C4-2B (cell line): ENCODE data around the gene VOPP1.
"Not testable (repeated sequence)": the region's sequence is repeated elsewhere in the genome, so short reads cannot be mapped to it uniquely, and the experiment has no call there.

Source experiments
- H3K27ac ChIP-seq: fragments of 450-650 bp; 2 replicates; pipeline ENCODE4 v1.5.1; 2017
- ZFX ChIP-seq: fragments of 450-650 bp; IDR thresholded peaks from 2 replicates; pipeline ENCODE4 v1.6.1; 2017
- TF ChIP-seq, protein P1 (sequence below): fragments of 450-650 bp; conservative IDR thresholded peaks from 2 replicates; pipeline ENCODE4 v1.5.1; 2017; ENCODE audit warnings: mild to moderate bottlenecking

The VOPP1 gene

DNA sequence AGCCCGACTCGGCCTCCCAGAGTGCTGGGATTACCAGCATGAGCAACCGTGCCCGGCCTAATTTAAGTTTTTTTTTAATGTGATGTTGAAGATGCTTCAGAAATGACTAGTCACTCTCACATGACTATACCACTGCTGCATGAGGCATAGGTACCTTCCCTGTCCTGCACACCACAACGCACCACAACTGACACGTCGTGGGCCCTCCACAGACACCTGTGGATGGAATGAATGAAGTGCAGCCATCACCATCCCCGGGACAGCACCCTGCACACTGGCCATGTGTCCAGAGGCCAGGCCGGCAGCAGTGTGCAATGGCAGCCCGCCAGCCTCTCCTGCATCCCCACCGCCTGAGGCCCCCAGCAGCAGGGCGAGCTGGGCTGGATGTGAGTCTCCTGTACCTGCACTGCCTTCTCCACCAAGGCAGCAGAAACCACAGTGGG is 55.1 kb downstream of the VOPP1 start:
- no peak overlapping the region for H3K27ac ChIP-seq
- TF ChIP-seq, protein P1, sequence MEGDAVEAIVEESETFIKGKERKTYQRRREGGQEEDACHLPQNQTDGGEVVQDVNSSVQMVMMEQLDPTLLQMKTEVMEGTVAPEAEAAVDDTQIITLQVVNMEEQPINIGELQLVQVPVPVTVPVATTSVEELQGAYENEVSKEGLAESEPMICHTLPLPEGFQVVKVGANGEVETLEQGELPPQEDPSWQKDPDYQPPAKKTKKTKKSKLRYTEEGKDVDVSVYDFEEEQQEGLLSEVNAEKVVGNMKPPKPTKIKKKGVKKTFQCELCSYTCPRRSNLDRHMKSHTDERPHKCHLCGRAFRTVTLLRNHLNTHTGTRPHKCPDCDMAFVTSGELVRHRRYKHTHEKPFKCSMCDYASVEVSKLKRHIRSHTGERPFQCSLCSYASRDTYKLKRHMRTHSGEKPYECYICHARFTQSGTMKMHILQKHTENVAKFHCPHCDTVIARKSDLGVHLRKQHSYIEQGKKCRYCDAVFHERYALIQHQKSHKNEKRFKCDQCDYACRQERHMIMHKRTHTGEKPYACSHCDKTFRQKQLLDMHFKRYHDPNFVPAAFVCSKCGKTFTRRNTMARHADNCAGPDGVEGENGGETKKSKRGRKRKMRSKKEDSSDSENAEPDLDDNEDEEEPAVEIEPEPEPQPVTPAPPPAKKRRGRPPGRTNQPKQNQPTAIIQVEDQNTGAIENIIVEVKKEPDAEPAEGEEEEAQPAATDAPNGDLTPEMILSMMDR, result no peak

DNA sequence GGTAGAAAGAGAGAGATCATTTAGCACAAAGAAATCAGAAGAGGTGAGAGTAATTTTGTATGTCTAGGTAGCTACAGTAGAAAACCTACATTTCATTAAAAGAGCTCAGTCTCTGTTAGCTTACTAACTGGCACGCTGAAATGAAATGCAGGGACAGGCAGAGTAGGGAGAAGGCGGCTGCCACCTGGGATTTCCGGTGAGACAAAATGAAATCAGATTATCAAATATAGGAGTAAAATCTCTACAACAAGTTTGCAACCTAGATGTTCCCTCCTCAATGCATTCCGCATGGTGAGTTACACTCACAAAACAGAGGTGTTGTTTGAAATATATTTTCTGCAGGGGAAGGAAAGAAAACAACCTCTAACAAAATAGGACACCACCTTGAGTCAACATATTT is 55.9 kb downstream of the VOPP1 start:
- no peak for TF ChIP-seq ZFX
- TF ChIP-seq, protein P1, result no peak
- no peak overlapping the region for H3K27ac ChIP-seq

DNA sequence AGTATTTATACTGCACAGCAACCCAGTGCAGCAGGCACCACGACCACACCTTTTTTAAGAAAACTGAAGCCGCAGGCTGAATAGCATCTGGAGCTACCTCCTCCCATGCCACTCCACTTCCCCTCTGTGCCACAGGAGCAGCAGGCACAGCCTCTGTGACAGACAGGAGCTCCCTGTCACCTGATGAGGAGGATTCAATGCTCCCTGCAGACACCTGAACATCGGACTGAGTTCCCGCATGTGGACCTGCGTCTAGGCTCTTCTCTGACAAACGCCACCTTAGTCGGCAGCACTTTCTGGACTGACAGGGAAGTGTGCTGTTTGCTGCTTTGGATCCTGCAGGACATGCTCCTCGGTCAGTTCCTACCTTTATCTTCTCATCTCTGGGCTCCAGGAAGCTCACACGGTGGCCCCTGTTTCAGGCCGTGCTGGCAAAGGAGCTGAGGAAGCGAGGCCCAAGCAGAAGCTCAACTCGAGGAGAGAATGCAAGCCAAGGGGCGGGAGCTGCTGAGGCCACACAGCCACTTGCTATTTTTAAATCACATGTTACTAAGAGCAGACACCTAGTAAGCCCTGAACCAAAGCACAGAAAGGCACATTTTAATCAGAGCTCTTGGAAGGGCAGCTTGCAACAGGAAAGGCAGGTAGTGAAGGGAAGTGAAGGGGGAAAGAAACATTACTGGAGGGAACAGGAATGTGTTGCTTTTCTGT is 56.6 kb downstream of the VOPP1 start:
- no peak for TF ChIP-seq ZFX
- TF ChIP-seq, protein P1, result no peak
- peak overlapping the region; percentile 50 for H3K27ac ChIP-seq

DNA sequence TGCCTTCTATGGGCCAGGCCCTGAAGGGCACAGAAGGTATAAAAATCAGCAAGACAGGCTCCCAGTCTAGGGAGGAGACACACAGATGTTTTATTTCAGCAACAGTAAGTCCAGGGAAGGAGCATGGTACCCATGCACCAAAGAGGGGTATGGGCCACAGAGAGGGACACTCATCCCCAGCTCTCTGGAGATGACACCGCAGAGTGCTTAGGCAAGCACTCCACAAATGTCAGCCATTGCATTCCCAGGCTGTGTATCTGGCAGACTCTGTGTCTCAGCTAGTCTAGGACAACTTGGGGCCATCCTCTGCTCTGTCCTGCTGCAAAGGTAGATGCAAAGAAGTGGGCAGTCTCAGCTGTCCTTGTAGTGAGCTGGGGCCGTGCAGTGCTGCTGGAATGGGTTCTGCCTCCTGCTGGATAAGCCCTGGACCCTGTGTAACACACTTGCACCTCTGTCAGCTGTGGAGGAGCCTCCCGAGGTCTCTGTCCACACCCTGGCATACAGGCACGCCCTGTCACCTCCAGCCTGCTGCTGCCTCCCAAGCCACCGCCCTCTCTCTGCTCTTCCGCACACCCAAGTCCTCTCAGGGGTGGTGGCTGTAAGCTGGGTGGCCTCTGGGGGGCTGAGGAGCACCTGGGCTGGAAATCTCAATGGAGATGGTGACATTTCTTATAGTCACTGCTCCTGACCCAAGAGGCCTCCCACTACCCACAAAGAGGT is 57.6 kb downstream of the VOPP1 start:
- H3K27ac ChIP-seq, result peak overlapping the region; percentile 50
- TF ChIP-seq, protein P1, result no peak
- no peak for TF ChIP-seq ZFX

DNA sequence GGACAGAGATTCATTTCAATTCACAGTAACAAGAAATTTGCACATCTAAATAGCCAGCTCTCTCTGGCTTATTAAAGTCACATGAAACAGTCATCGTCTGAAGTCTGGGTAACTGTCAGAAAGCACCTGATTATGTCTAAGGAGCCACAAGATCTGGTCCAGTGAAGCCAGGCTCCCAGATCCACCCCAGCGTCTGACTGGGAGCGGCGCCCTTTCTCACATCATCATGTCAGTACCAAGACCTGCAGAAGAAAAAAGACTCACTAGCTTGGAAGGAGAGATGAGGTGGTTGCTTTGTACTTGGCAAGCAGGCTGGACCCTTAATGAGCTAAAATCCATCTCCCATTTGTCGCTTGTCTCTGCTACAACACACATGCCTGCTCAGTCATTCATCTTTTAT is 58.4 kb downstream of the VOPP1 start:
- no peak for TF ChIP-seq ZFX
- TF ChIP-seq, protein P1, result no peak
- no peak overlapping the region for H3K27ac ChIP-seq

DNA sequence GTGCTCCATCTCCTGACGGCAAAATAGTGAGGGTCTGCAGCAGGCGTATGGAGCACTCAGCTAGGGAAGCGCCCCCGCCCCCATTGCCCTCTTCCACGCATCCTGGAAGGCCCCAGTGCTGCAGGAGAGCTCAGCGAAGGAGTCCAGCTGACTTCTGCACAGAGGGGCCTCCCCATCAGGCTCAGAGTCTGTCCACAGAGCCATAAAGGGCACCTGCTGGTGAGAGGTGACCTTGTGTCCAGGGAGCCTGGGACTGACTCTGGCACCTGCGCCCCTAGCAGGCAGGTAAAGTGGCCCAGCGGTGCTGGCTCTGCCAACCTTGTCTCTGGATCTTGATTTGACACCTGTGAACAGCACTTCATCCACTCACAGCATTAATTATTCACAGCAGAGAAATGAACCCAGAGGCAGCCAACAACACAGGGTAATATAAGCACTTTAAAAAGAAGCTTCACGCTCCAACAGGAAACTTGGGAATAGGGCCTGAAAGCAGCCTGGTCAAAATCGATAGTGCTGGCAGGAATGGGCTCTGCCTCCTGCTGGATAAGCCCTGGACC is 59.6 kb downstream of the VOPP1 start:
- TF ChIP-seq, protein P1, result no peak
- TF ChIP-seq ZFX, result no peak

DNA sequence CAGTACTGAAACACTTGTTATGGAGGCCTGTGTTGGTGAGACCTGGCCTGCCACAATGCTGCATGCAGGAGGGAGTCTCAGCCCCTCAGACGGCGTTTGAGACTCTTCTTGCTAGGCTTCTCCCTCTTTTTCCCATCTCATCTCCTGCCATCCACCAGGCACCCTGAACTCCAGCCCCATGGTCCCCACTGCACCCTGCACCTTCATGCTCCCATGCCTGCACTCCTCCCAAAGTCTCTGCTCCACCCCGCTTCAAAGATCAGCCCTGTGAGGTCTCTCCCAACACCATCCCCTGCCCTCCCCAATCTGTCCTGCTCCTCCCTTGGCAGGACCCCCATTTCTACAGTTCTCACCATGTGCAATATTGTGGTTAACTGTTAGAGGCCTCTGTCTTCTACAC is 61.7 kb downstream of the VOPP1 start:
- TF ChIP-seq, protein P1, result no peak
- no peak for TF ChIP-seq ZFX
- H3K27ac ChIP-seq, result no peak overlapping the region

More for the DNA sequence above, 59.6 kb downstream of the VOPP1 start:
- H3K27ac ChIP-seq, result no peak overlapping the region

DNA sequence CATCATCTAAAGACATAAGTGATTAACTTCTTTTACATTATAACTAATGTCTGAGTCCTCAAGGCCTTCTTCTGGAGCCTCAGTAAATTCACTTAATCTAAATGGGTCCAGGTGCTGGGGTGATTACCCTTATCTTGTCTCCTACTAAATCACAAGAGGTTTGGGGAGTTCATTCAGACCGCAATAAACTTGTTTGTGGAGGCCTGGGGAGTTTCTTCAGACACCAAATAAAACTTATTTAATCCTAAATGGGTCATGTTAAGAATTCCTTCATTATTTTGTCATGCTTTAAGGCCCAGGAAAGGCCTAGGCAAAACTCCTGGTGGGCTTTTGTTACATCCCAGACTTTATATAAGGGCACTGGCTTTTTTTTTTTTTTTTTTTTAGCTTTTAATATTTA is 62.1 kb downstream of the VOPP1 start:
- H3K27ac ChIP-seq, result not testable (repeated sequence)
